Thoracic aorta (tissue), 2 donors: ENCODE data around the gene RUSC1. TPM values are rescaled to one million over a fixed set of nuclear protein-coding genes. Genes with fewer than 3 reads are reported as not detected.

ENCODE experiments used
- ATAC-seq: fragments of 150-250 bp; one replicate; pipeline ENCODE4 v1.8.0; 2017; ENCODE audit warnings: low read depth; ENCODE audit not compliant: insufficient number of reproducible peaks, low FRiP score
- DNase-seq: peaks from one replicate; pipeline ENCODE4 v3.0.0-alpha.2; 2020; ENCODE audit warnings: low spot score
- H3K27ac ChIP-seq, 2 donors: fragments of 200-600 bp; sonication (generic); 1 replicate in 1 of 2; 2 replicates in 1 of 2; pipeline ENCODE4 v1.5.1; 2016; ENCODE audit warnings: mild to moderate bottlenecking in 2 of 2, moderate library complexity in 2 of 2
- H3K27me3 ChIP-seq: fragments of 200-600 bp; sonication (generic); replicated peaks from 2 replicates; pipeline ENCODE4 v1.6.0; 2016; ENCODE audit warnings: mild to moderate bottlenecking; ENCODE audit not compliant: insufficient read depth
- H3K36me3 ChIP-seq: fragments of 200-600 bp; sonication (generic); one replicate; pipeline ENCODE4 v1.5.1; 2016
- H3K4me1 ChIP-seq, 2 donors: fragments of 200-600 bp; sonication (generic); 1 replicate in 1 of 2; 2 replicates in 1 of 2; pipeline versions ENCODE4 v1.5.1 to v1.6.0; 2016; ENCODE audit warnings: low read depth in 2 of 2, mild to moderate bottlenecking in 1 of 2; ENCODE audit not compliant: control insufficient read depth in 1 of 2
- H3K4me3 ChIP-seq: fragments of 200-600 bp; sonication (generic); 2 replicates; pipeline ENCODE4 v1.5.1; 2016; ENCODE audit warnings: mild to moderate bottlenecking
- H3K9me3 ChIP-seq: fragments of 200-600 bp; sonication (generic); 2 replicates; pipeline ENCODE4 v1.5.1; 2016
- CTCF ChIP-seq: fragments of 200-600 bp; sonication (generic); IDR thresholded peaks from one replicate; pipeline ENCODE4 v1.5.1; 2019; ENCODE audit warnings: antibody characterized with exemption
- total RNA-seq, 2 donors: library from RNA; depleted of rRNA; stranded (reverse); fragments of >200 nt; gene quantifications; one replicate each; pipeline versions ENCODE4 v1.1.0 to v1.2.3, GENCODE V29; 2016

The RUSC1 gene
- total RNA-seq, 2 donors from 2014 or later, result 38.7 to 61.3 TPM

GRCh38 chr1:155282488-155283091 is 38.1 kb upstream of the RUSC1 start:
- Histone ChIP-seq H3K27ac (no peak overlapping the region), H3K4me3 (no peak overlapping the region), H3K9me3 (no peaks in the 10 kb centered on the region), H3K27me3 (no peaks in the 10 kb centered on the region), H3K36me3 (no peaks in the 10 kb centered on the region), H3K4me1 (peaks cover 6 to 9% of the 10 kb centered on the region in 2 donors)
- no peak for TF ChIP-seq CTCF
- no peak for ATAC-seq
- no peak for DNase-seq

GRCh38 chr1:155284476-155284875 is 36.2 kb upstream of the RUSC1 start:
- no peaks in the 10 kb centered on the region for H3K36me3 ChIP-seq
- H3K4me3 ChIP-seq, result no peak overlapping the region
- H3K9me3 ChIP-seq, result no peaks in the 10 kb centered on the region
- H3K4me1 ChIP-seq, result no peaks in the 10 kb centered on the region
- TF ChIP-seq CTCF, result no peak
- no peak overlapping the region for H3K27ac ChIP-seq
- no peak for DNase-seq
- ATAC-seq, result no peak
- H3K27me3 ChIP-seq, result no peaks in the 10 kb centered on the region

DNA sequence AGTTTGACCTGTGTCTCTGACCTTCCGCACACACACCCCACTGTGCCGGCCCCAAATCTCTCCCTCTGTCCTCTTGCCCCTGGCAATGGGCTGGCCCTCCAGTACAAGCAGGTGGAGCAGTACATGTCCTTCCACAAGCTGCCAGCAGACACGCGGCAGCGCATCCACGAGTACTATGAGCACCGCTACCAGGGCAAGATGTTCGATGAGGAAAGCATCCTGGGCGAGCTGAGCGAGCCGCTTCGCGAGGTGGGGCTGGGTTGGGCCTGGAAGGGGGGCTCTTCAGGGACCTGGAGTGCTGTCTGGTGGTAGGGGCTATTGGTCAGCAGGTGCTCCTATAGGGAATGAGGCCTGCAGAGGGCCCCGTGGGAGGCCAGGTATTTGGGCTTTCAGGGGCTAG is 35.6 kb upstream of the RUSC1 start:
- H3K9me3 ChIP-seq, result no peaks in the 10 kb centered on the region
- TF ChIP-seq CTCF, result no peak
- H3K36me3 ChIP-seq, result no peaks in the 10 kb centered on the region
- no peak overlapping the region for H3K4me3 ChIP-seq
- DNase-seq (no peak), ATAC-seq (no peak)
- no peaks in the 10 kb centered on the region for H3K4me1 ChIP-seq
- no peaks in the 10 kb centered on the region for H3K27me3 ChIP-seq
- no peak overlapping the region for H3K27ac ChIP-seq

DNA sequence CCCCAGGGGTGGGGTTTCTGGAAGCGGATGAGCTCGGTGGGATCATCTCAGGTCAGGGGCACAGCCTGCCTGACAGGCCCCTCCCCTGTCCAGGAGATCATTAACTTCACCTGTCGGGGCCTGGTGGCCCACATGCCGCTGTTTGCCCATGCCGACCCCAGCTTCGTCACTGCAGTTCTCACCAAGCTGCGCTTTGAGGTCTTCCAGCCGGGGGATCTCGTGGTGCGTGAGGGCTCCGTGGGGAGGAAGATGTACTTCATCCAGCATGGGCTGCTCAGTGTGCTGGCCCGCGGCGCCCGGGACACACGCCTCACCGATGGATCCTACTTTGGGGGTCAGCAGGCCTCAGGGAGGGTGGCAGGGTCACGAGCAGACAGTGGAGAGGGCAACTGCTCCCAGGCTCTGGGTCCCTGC is 35.1 kb upstream of the RUSC1 start:
- ATAC-seq (no peak), DNase-seq (no peak)
- no peak for TF ChIP-seq CTCF
- Histone ChIP-seq H3K27me3 (no peaks in the 10 kb centered on the region), H3K4me1 (no peaks in the 10 kb centered on the region), H3K4me3 (no peak overlapping the region), H3K9me3 (no peaks in the 10 kb centered on the region), H3K36me3 (no peaks in the 10 kb centered on the region), H3K27ac (no peak overlapping the region)

DNA sequence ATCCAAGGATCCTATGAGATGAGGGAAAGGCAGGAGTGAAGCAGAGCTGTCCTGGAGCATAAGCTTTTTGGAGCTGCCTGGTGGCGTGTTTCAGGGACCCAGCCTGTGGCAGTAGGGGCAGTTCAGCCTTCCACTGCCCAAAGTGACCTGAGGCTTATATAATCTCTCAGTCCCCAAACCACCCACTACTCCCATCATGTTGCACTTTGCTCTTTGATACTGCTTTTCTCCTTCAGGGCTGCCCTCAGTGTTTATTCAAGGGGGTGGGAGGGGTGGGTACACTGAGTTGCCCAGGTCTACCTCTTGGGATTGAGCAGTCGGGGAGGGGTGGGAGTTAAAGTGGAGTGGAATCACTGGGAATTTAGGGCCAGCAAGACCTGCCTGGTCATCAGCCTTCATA is 34.1 kb upstream of the RUSC1 start:
- Histone ChIP-seq H3K27me3 (no peaks in the 10 kb centered on the region), H3K4me1 (no peaks in the 10 kb centered on the region), H3K36me3 (no peaks in the 10 kb centered on the region), H3K4me3 (no peak overlapping the region), H3K27ac (no peak overlapping the region), H3K9me3 (no peaks in the 10 kb centered on the region)
- TF ChIP-seq CTCF, result no peak
- no peak for DNase-seq
- no peak for ATAC-seq
